Liver (tissue), 9 donors: ENCODE results near the gene CST9. TPM values are rescaled to one million over a fixed set of nuclear protein-coding genes. Genes with fewer than 3 reads are reported as not detected.

Experiments used
- DNase-seq: peaks from one replicate; pipeline ENCODE4 v3.0.0-alpha.2; 2017; ENCODE audit warnings: low spot score
- H3K27ac ChIP-seq, 2 donors: one replicate each; pipeline ENCODE4 v1.7.0; 2013; ENCODE audit warnings: inconsistent platforms in 2 of 2, low read length in 2 of 2, control low read depth in 1 of 2, low read depth in 1 of 2, mild to moderate bottlenecking in 1 of 2
- H3K27me3 ChIP-seq, 4 donors: one replicate each; pipeline versions ENCODE4 v1.6.1 to v1.7.0; 2013; ENCODE audit warnings: low read length in 3 of 4, inconsistent platforms in 1 of 4, mild to moderate bottlenecking in 1 of 4, moderate library complexity in 1 of 4; ENCODE audit not compliant: control insufficient read depth in 4 of 4, insufficient read depth in 4 of 4
- H3K36me3 ChIP-seq, 4 donors: one replicate each; pipeline versions ENCODE4 v1.6.1 to v1.7.0; 2013; ENCODE audit warnings: low read length in 3 of 4, mild to moderate bottlenecking in 3 of 4, low read depth in 1 of 4, moderate library complexity in 1 of 4; ENCODE audit not compliant: control insufficient read depth in 4 of 4, insufficient read depth in 3 of 4
- H3K4me1 ChIP-seq, 4 donors: one replicate each; pipeline versions ENCODE4 v1.6.1 to v1.7.0; 2013; ENCODE audit warnings: low read length in 3 of 4, mild to moderate bottlenecking in 3 of 4, moderate library complexity in 1 of 4; ENCODE audit not compliant: control insufficient read depth in 4 of 4, insufficient read depth in 4 of 4
- H3K4me3 ChIP-seq, 3 donors: one replicate each; pipeline versions ENCODE4 v1.6.1 to v1.7.0; 2013; ENCODE audit warnings: low read length in 3 of 3, control low read depth in 1 of 3, low read depth in 1 of 3, mild to moderate bottlenecking in 1 of 3
- H3K9ac ChIP-seq, 2 donors: one replicate each; pipeline ENCODE4 v1.7.0; 2013; ENCODE audit warnings: low read length in 2 of 2, mild to moderate bottlenecking in 2 of 2, moderate library complexity in 2 of 2, control low read depth in 1 of 2, low read depth in 1 of 2
- H3K9me3 ChIP-seq, 4 donors: one replicate each; pipeline versions ENCODE4 v1.6.1 to v1.7.0; 2013; ENCODE audit warnings: low read length in 3 of 4; ENCODE audit not compliant: control insufficient read depth in 4 of 4
- EGR1 ChIP-seq, 2 donors: IDR thresholded peaks; 2 replicates each; pipeline ENCODE4 v1.6.1; 2016 to 2018; ENCODE audit warnings: antibody characterized with exemption in 2 of 2, low read depth in 2 of 2
- FOXA1 ChIP-seq: IDR thresholded peaks from 2 replicates; pipeline ENCODE4 v1.6.1; 2016; ENCODE audit warnings: antibody characterized with exemption
- FOXA2 ChIP-seq: IDR thresholded peaks from 2 replicates; pipeline ENCODE4 v1.6.1; 2016; ENCODE audit warnings: antibody characterized with exemption
- GABPA ChIP-seq, 2 donors: IDR thresholded peaks in 1 of 2; conservative IDR thresholded peaks in 1 of 2; 2 replicates each; pipeline ENCODE4 v1.6.1; 2016; ENCODE audit warnings: antibody characterized with exemption in 2 of 2, mild to moderate bottlenecking in 1 of 2, moderate library complexity in 1 of 2
- HNF4A ChIP-seq, 2 donors: conservative IDR thresholded peaks; 2 replicates each; pipeline ENCODE4 v1.6.1; 2016; ENCODE audit warnings: antibody characterized with exemption in 2 of 2, mild to moderate bottlenecking in 2 of 2
- HNF4G ChIP-seq: IDR thresholded peaks from 2 replicates; pipeline ENCODE4 v1.6.1; 2016; ENCODE audit warnings: antibody characterized with exemption
- JUND ChIP-seq, 2 donors: IDR thresholded peaks; 2 replicates each; pipeline ENCODE4 v1.6.1; 2016; ENCODE audit warnings: antibody characterized with exemption in 2 of 2
- NR2F2 ChIP-seq: IDR thresholded peaks from 2 replicates; pipeline ENCODE4 v1.6.1; 2016; ENCODE audit warnings: antibody characterized with exemption
- RAD21 ChIP-seq, 2 donors: IDR thresholded peaks; 2 replicates each; pipeline ENCODE4 v1.6.1; 2016; ENCODE audit warnings: antibody characterized with exemption in 2 of 2, mild to moderate bottlenecking in 2 of 2
- RXRA ChIP-seq, 2 donors: IDR thresholded peaks; 2 replicates each; pipeline ENCODE4 v1.6.1; 2017 to 2018; ENCODE audit warnings: antibody characterized with exemption in 2 of 2, mild to moderate bottlenecking in 1 of 2
- SP1 ChIP-seq: IDR thresholded peaks from 2 replicates; pipeline ENCODE4 v1.6.1; 2018; ENCODE audit warnings: antibody characterized with exemption, mild to moderate bottlenecking
- TAF1 ChIP-seq: conservative IDR thresholded peaks from 2 replicates; pipeline ENCODE4 v1.6.1; 2016; ENCODE audit warnings: antibody characterized with exemption, mild to moderate bottlenecking
- YY1 ChIP-seq: IDR thresholded peaks from 2 replicates; pipeline ENCODE4 v1.6.1; 2016; ENCODE audit warnings: antibody characterized with exemption, mild to moderate bottlenecking
- WGBS: extraction: QIAGEN DNeasy Blood & Tissue Kit; methylation state at CpG from one replicate; pipeline ENCODE4 v1.1.7; 2013; 5-methylcytosine and 5-hydroxymethylcytosine counted together
- polyA plus RNA-seq, 2 donors: library from polyadenylated mRNA; stranded (reverse) in 1 of 2; unstranded in 1 of 2; fragments of 200-250 nt in 1 of 2; fragments of >200 nt in 1 of 2; fragmentation: Nextera tagmentation in 1 of 2; extraction: Ambion mirVana in 1 of 2; gene quantifications; one replicate each; pipeline versions ENCODE4 v1.2.1 to v1.2.3, GENCODE V29; 2013 to 2015
- total RNA-seq, 2 donors: library from RNA; depleted of rRNA; stranded (reverse); fragments of >200 nt; gene quantifications; one replicate each; pipeline ENCODE4 v1.2.3, GENCODE V29; 2014
- TF ChIP-seq, protein P1 (sequence below): IDR thresholded peaks from 2 replicates; pipeline ENCODE4 v1.6.1; 2016; ENCODE audit warnings: antibody characterized with exemption, mild to moderate bottlenecking
- TF ChIP-seq, protein P2 (sequence below): IDR thresholded peaks from 2 replicates; pipeline ENCODE4 v1.6.1; 2016; ENCODE audit warnings: antibody characterized with exemption
- TF ChIP-seq, protein P3 (sequence below): IDR thresholded peaks from 2 replicates; pipeline ENCODE4 v1.6.1; 2016; ENCODE audit warnings: antibody characterized with exemption
- TF ChIP-seq, protein P4 (sequence below): fragments of 150-350 bp; IDR thresholded peaks from 2 replicates; pipeline ENCODE4 v1.5.1; 2017; ENCODE audit warnings: improper control_type of control experiment, low read depth, low read length; ENCODE audit not compliant: missing input control
- TF ChIP-seq, protein P5 (sequence below): IDR thresholded peaks from 2 replicates; pipeline ENCODE4 v1.6.1; 2016; ENCODE audit warnings: antibody characterized with exemption
- donor health status: healthy.
- donor health status: healthy.
- donor health status: healthy.
- donor health status: healthy.
- donor health status: healthy.

Gene CST9
- total and polyA plus RNA-seq, 4 donors: not detected

DNA sequence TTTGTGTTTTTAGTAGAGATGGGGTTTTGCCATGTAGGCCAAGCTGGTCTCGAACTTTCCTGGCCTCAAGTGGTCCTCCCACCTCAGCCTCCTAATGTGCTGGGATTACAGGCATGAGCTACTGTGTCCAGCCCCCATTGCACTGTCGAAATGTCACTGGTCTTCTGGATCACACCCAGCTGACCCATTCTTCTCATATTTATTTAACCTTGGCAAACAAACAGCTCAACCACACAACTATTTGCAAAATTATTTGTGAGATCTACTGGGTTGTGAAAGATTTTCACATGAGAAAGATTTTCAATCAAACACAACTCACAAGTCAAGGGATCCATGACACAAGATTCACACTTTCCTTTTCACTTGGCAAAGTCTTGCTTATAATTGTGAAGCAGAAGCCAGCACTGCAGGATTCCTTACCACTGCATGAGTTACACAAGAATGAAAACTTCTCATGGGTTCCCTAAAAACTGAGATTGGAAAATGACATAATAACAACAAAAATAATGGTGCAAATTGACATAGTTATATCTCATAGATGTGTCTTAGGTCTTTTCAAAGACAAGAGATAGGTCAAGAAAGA, 35.4 kb downstream of the CST9 start:
- TF ChIP-seq SP1 (no peak), EGR1 (IDR thresholded peaks at IDR 0.05; ENCODE audit: low read depth in 2 of 2) (no peak), NR2F2 (no peak), FOXA2 (peak; percentile 78), GABPA (IDR thresholded peaks at IDR 0.05 in 1 of 2, conservative IDR thresholded peaks at IDR 0.05 in 1 of 2) (no peak), YY1 (peak; percentile 21), RAD21 (IDR thresholded peaks at IDR 0.05) (no peak), FOXA1 (peak; percentile 35), JUND (IDR thresholded peaks at IDR 0.05) (no peak), RXRA (IDR thresholded peaks at IDR 0.05) (peak in 1 of 2 donors; percentile 71), HNF4G (no peak), TAF1 (no peak), HNF4A (conservative IDR thresholded peaks at IDR 0.05) (peak in 1 of 2 donors; percentile 53)
- TF ChIP-seq, protein P1, sequence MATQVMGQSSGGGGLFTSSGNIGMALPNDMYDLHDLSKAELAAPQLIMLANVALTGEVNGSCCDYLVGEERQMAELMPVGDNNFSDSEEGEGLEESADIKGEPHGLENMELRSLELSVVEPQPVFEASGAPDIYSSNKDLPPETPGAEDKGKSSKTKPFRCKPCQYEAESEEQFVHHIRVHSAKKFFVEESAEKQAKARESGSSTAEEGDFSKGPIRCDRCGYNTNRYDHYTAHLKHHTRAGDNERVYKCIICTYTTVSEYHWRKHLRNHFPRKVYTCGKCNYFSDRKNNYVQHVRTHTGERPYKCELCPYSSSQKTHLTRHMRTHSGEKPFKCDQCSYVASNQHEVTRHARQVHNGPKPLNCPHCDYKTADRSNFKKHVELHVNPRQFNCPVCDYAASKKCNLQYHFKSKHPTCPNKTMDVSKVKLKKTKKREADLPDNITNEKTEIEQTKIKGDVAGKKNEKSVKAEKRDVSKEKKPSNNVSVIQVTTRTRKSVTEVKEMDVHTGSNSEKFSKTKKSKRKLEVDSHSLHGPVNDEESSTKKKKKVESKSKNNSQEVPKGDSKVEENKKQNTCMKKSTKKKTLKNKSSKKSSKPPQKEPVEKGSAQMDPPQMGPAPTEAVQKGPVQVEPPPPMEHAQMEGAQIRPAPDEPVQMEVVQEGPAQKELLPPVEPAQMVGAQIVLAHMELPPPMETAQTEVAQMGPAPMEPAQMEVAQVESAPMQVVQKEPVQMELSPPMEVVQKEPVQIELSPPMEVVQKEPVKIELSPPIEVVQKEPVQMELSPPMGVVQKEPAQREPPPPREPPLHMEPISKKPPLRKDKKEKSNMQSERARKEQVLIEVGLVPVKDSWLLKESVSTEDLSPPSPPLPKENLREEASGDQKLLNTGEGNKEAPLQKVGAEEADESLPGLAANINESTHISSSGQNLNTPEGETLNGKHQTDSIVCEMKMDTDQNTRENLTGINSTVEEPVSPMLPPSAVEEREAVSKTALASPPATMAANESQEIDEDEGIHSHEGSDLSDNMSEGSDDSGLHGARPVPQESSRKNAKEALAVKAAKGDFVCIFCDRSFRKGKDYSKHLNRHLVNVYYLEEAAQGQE: no peak
- TF ChIP-seq, protein P2, sequence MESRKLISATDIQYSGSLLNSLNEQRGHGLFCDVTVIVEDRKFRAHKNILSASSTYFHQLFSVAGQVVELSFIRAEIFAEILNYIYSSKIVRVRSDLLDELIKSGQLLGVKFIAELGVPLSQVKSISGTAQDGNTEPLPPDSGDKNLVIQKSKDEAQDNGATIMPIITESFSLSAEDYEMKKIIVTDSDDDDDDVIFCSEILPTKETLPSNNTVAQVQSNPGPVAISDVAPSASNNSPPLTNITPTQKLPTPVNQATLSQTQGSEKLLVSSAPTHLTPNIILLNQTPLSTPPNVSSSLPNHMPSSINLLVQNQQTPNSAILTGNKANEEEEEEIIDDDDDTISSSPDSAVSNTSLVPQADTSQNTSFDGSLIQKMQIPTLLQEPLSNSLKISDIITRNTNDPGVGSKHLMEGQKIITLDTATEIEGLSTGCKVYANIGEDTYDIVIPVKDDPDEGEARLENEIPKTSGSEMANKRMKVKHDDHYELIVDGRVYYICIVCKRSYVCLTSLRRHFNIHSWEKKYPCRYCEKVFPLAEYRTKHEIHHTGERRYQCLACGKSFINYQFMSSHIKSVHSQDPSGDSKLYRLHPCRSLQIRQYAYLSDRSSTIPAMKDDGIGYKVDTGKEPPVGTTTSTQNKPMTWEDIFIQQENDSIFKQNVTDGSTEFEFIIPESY: no peak
- TF ChIP-seq, protein P3, sequence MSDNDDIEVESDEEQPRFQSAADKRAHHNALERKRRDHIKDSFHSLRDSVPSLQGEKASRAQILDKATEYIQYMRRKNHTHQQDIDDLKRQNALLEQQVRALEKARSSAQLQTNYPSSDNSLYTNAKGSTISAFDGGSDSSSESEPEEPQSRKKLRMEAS: no peak
- TF ChIP-seq, protein P4, sequence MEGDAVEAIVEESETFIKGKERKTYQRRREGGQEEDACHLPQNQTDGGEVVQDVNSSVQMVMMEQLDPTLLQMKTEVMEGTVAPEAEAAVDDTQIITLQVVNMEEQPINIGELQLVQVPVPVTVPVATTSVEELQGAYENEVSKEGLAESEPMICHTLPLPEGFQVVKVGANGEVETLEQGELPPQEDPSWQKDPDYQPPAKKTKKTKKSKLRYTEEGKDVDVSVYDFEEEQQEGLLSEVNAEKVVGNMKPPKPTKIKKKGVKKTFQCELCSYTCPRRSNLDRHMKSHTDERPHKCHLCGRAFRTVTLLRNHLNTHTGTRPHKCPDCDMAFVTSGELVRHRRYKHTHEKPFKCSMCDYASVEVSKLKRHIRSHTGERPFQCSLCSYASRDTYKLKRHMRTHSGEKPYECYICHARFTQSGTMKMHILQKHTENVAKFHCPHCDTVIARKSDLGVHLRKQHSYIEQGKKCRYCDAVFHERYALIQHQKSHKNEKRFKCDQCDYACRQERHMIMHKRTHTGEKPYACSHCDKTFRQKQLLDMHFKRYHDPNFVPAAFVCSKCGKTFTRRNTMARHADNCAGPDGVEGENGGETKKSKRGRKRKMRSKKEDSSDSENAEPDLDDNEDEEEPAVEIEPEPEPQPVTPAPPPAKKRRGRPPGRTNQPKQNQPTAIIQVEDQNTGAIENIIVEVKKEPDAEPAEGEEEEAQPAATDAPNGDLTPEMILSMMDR: no peak
- TF ChIP-seq, protein P5, sequence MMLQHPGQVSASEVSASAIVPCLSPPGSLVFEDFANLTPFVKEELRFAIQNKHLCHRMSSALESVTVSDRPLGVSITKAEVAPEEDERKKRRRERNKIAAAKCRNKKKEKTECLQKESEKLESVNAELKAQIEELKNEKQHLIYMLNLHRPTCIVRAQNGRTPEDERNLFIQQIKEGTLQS: no peak
- H3K27ac ChIP-seq: no peak overlapping the region
- H3K36me3 ChIP-seq: no peaks in the 10 kb centered on the region
- WGBS: 55% methylated on average over 2 of the region's 2 CpGs
- H3K9ac ChIP-seq: no peak overlapping the region
- H3K4me1 ChIP-seq: peaks cover 0 to 8% (median 4%) of the 10 kb centered on the region in 4 donors
- H3K9me3 ChIP-seq: no peaks in the 10 kb centered on the region
- H3K27me3 ChIP-seq: no peaks in the 10 kb centered on the region
- no peak overlapping the region for H3K4me3 ChIP-seq
- DNase-seq: no peak
